ACC112 (cell line): ENCODE measurements around the gene SLC22A16.
"Not testable (repeated sequence)": the region's sequence is repeated elsewhere in the genome, so short reads cannot be mapped to it uniquely, and the experiment has no call there.

ENCODE experiments used
- H2AFZ ChIP-seq: fragments of 200-600 bp; sonication (generic); one replicate; pipeline ENCODE4 v1.6.0; 2017; ENCODE audit warnings: antibody characterized with exemption, low read length; ENCODE audit not compliant: unreplicated experiment
- H3K27ac ChIP-seq: fragments of 200-600 bp; sonication (generic); 2 replicates; pipeline ENCODE4 v1.5.1; 2014; ENCODE audit warnings: low read depth, mild to moderate bottlenecking, antibody characterized with exemption, low read length, moderate library complexity
- H3K27me3 ChIP-seq: fragments of 200-600 bp; sonication (generic); 2 replicates; pipeline ENCODE4 v1.6.1; 2014; ENCODE audit warnings: mild to moderate bottlenecking, antibody characterized with exemption, low read length, moderate library complexity, mixed read lengths; ENCODE audit not compliant: insufficient read depth
- H3K36me3 ChIP-seq: fragments of 200-600 bp; sonication (generic); 2 replicates; pipeline ENCODE4 v1.6.1; 2016; ENCODE audit warnings: mild to moderate bottlenecking, antibody characterized with exemption, low read length, moderate library complexity, mixed read lengths; ENCODE audit not compliant: insufficient read depth
- H3K4me1 ChIP-seq: fragments of 200-600 bp; sonication (generic); one replicate; pipeline ENCODE4 v1.6.1; 2016; ENCODE audit warnings: low read length, mixed read lengths; ENCODE audit not compliant: insufficient read depth, unreplicated experiment, control insufficient read depth
- H3K4me3 ChIP-seq: fragments of 200-600 bp; sonication (generic); 2 replicates; pipeline ENCODE4 v1.5.1; 2014; ENCODE audit warnings: mild to moderate bottlenecking, low read depth, low read length
- H3K79me2 ChIP-seq: fragments of 200-600 bp; sonication (generic); one replicate; pipeline ENCODE4 v1.6.0; 2016; ENCODE audit warnings: low read length; ENCODE audit not compliant: control insufficient read depth, unreplicated experiment, insufficient read depth

Gene SLC22A16

GRCh38 chr6:110490110-110490509 is 13.7 kb upstream of the SLC22A16 start:
- H3K27ac ChIP-seq = no peak overlapping the region
- H3K79me2 ChIP-seq = no peaks in the 10 kb centered on the region
- H3K4me3 ChIP-seq = no peak overlapping the region
- peaks cover 16% of the 10 kb centered on the region for H3K4me1 ChIP-seq
- H3K27me3 ChIP-seq = 0 out of 2 replicates have a peak, but pooled peaks cover 3% of the 10 kb centered on the region
- no peaks in the 10 kb centered on the region for H3K36me3 ChIP-seq
- no peak overlapping the region for H2AFZ ChIP-seq

GRCh38 chr6:110488606-110489190 is 12.3 kb upstream of the SLC22A16 start:
- no peak overlapping the region for H3K4me3 ChIP-seq
- no peaks in the 10 kb centered on the region for H3K79me2 ChIP-seq
- H2AFZ ChIP-seq = no peak overlapping the region
- no peak overlapping the region for H3K27ac ChIP-seq
- H3K36me3 ChIP-seq = no peaks in the 10 kb centered on the region
- no peaks in the 10 kb centered on the region for H3K27me3 ChIP-seq
- peaks cover 16% of the 10 kb centered on the region for H3K4me1 ChIP-seq

DNA sequence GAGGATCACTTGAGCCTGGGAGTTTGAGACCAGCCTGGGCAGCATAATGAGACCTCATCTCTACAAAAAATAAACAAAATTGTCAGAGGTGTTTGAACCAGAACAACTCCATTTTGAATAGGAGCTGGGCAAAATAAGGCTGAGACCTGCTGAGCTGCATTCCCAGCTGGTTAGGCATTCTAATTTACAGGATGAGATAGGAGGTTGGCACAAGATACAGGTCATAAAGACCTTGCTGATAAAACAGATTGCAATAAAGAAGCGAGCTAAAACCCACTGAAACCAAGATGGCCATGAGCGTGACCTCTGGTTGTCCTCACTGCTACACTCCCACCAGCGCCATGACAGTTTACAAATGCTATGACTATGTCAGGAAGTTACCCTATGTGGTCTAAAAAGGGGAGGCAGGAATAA is 11.6 kb upstream of the SLC22A16 start:
- H3K79me2 ChIP-seq, H3K27me3 ChIP-seq, H2AFZ ChIP-seq, H3K4me3 ChIP-seq, H3K36me3 ChIP-seq, H3K27ac ChIP-seq: not testable (repeated sequence)
- H3K4me1 ChIP-seq = peaks cover 16% of the 10 kb centered on the region

GRCh38 chr6:110486756-110487155 is 10.3 kb upstream of the SLC22A16 start:
- Histone ChIP-seq H2AFZ (no peak overlapping the region), H3K4me1 (peaks cover 5% of the 10 kb centered on the region), H3K27me3 (no peaks in the 10 kb centered on the region), H3K36me3 (no peaks in the 10 kb centered on the region), H3K4me3 (no peak overlapping the region), H3K27ac (no peak overlapping the region), H3K79me2 (no peaks in the 10 kb centered on the region)

DNA sequence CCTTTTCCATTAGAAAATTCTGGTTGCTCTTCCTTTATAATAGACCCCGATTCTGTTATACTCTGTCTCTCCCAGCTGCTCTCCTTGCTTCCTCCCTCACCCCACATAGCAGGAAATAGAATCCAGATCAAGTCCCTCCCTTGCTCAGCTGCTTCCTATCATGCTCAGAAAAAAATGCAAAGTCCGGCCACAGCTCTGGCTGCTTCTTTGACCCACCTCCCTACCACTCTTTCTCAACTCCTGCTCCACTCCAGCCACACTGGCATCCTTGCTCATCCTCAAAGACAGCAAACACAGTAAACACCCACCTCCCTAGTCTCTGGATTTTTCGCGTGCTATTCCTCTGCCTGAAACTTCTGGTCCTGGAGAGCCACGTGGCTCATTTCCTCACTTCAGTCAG is 9.1 kb upstream of the SLC22A16 start:
- Histone ChIP-seq H3K4me1 (no peaks in the 10 kb centered on the region), H3K27me3 (no peaks in the 10 kb centered on the region), H3K4me3 (no peak overlapping the region), H3K79me2 (no peaks in the 10 kb centered on the region), H3K36me3 (no peaks in the 10 kb centered on the region), H2AFZ (no peak overlapping the region), H3K27ac (no peak overlapping the region)

DNA sequence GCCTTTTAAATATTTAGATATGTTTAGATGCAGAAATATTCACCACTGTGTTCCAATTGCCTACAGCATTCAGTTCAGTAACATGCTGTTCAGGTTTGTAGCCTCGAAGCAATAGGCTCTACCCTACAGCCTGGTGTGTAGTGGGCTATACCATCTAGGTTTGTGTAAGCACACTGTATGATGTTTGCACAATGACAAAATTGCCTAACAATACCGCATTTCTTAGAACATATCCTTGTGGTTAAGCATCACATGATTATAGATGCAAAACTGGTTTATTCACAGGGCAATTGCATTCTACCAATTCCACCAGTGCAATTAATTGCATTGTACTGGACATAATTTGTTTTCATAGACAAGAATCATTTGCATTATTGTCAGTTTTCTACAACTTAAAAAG is 7.9 kb upstream of the SLC22A16 start:
- Histone ChIP-seq H3K79me2 (no peaks in the 10 kb centered on the region), H3K27ac (no peak overlapping the region), H3K36me3 (no peaks in the 10 kb centered on the region), H3K27me3 (no peaks in the 10 kb centered on the region), H3K4me3 (no peak overlapping the region), H3K4me1 (no peaks in the 10 kb centered on the region), H2AFZ (no peak overlapping the region)

DNA sequence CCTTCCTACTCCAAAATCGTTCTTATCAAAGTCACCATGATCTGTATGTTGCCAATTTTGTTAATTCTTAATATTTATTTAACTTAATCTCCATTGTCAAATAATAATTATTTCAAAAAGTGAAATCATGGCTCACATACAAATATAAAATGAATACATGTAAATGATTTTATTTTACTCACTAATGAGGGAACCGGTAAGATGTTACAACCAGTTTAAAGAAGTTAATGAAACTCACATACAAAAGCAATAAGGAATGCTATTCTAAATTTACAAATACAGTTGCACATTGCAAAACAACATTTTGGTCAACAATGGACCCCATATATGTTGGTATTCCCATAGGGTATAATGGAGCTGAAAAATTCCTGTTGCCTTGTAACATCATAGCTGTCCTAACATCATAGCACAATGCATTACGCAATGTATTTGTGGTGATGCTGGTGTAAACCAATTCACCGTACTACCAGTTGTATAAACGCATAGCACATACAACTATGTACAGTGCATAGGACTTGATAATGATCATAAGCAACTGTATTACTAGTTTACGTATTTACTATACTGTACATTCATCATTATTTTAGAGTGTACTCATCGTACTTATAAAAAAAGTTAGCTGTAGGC is 6.5 kb upstream of the SLC22A16 start:
- Histone ChIP-seq H3K27me3 (peaks cover 7% of the 10 kb centered on the region; the same call in 1 of the 2 replicates), H3K36me3 (no peaks in the 10 kb centered on the region), H3K4me3 (no peak overlapping the region), H3K27ac (no peak overlapping the region), H2AFZ (no peak overlapping the region), H3K4me1 (no peaks in the 10 kb centered on the region), H3K79me2 (no peaks in the 10 kb centered on the region)

GRCh38 chr6:110481081-110481480 is 4.7 kb upstream of the SLC22A16 start:
- H3K4me3 ChIP-seq = no peak overlapping the region
- H3K27ac ChIP-seq = no peak overlapping the region
- H3K4me1 ChIP-seq = no peaks in the 10 kb centered on the region
- no peak overlapping the region for H2AFZ ChIP-seq
- no peaks in the 10 kb centered on the region for H3K79me2 ChIP-seq
- no peaks in the 10 kb centered on the region for H3K36me3 ChIP-seq
- H3K27me3 ChIP-seq = peaks cover 19% of the 10 kb centered on the region; the same call in 1 of the 2 replicates

DNA sequence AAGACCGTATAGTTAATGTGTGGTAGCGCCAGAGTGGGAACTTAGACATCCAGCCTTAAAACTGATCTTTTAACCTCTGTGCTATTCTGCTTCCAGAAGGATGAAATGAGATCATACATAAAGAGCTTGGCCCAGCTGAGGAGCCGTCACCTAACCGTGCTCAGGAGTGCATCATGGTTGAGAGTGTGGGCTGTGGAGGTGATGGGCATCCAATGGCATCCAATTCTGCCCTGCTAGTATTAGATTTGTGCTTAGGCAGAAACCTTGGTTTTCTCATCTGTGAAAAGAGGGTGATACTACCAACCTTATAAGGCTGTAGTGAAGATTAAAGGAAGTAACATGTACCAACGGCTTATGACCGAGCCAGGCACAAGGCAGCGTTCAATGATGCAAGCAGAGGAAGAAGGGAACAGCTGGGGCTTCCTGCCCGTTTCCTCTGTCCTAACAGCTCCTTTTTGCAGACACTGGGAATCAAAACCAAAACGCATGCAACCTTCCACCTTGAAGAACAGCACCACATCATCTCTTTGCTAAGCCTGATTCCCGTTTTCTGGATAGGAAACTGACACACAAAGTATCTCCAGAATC is 1.3 kb downstream of the SLC22A16 start:
- Histone ChIP-seq H3K79me2 (no peaks in the 10 kb centered on the region), H3K4me3 (no peak overlapping the region), H2AFZ (no peak overlapping the region), H3K27me3 (peaks cover 74% of the 10 kb centered on the region), H3K27ac (no peak overlapping the region), H3K4me1 (no peaks in the 10 kb centered on the region), H3K36me3 (no peaks in the 10 kb centered on the region)

DNA sequence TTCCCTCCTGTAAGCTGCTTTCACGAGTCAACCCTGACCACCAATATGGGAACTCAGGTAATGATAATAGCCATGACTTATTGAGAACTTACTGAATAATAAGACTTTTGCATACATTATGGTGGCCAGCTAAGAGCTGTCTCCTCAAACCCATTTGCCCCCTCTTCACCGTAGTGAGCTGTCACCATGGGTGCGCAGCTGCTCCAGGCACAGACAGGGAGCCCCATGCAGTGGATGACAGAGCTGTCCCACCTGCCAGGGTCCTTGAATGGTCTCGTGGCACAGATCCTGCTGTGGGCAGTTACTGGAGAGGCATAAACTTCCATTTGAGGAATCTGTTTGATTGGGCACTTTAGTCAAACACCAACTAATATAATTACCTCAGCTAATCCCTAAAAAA is 1.9 kb downstream of the SLC22A16 start:
- peaks cover 77% of the 10 kb centered on the region for H3K27me3 ChIP-seq
- no peak overlapping the region for H2AFZ ChIP-seq
- no peak overlapping the region for H3K27ac ChIP-seq
- no peaks in the 10 kb centered on the region for H3K4me1 ChIP-seq
- no peaks in the 10 kb centered on the region for H3K79me2 ChIP-seq
- no peaks in the 10 kb centered on the region for H3K36me3 ChIP-seq
- no peak overlapping the region for H3K4me3 ChIP-seq

GRCh38 chr6:110472739-110473138 is 3.7 kb downstream of the SLC22A16 start:
- Histone ChIP-seq H3K79me2 (no peaks in the 10 kb centered on the region), H3K4me1 (no peaks in the 10 kb centered on the region), H3K4me3 (no peak overlapping the region), H2AFZ (no peak overlapping the region), H3K27ac (no peak overlapping the region), H3K36me3 (no peaks in the 10 kb centered on the region), H3K27me3 (peaks cover 79% of the 10 kb centered on the region)
